ENCODE results near the gene AGMO. TPM values are rescaled to one million over a fixed set of nuclear protein-coding genes. Genes with fewer than 3 reads are reported as not detected.

Gene AGMO
- polyA plus RNA-seq, 1 donor from 2014 or later, result not detected

GRCh38 chr7:15505761-15506160 is 56.1 kb downstream of the AGMO start:
- Histone ChIP-seq H4K20me1 (ENCODE audit: insufficient read depth) (no peaks in the 10 kb centered on the region), H3K9me2 (ENCODE audit: insufficient read depth, low read length) (no peaks in the 10 kb centered on the region), H3K9me3 (ENCODE audit: low read length) (no peaks in the 10 kb centered on the region), H3K36me3 (ENCODE audit: insufficient read depth, low read length) (no peaks in the 10 kb centered on the region), H3K4me2 (ENCODE audit: low read length) (no peak overlapping the region), H2AFZ (ENCODE audit: low read depth, low read length) (no peak overlapping the region), H3K79me2 (replicated peaks; ENCODE audit: insufficient read depth, low read length) (no peaks in the 10 kb centered on the region), H3K9ac (ENCODE audit: low read length) (no peak overlapping the region), H3K4me3 (ENCODE audit: low read length) (no peak overlapping the region), H3F3A (ENCODE audit: insufficient read depth, low read length, poor library complexity, severe bottlenecking) (no peaks in the 10 kb centered on the region), H3K27ac (ENCODE audit: low read length) (no peak overlapping the region), H3K27me3 (ENCODE audit: insufficient read depth, low read depth, low read length) (peaks cover 2% of the 10 kb centered on the region)
- TF ChIP-seq EP300 (conservative IDR thresholded peaks at IDR 0.05; ENCODE audit: poor library complexity, severe bottlenecking) (no peak), POLR2AphosphoS5 (IDR thresholded peaks at IDR 0.05) (no peak), TAF1 (IDR thresholded peaks at IDR 0.05; ENCODE audit: low read depth) (no peak), SMC3 (conservative IDR thresholded peaks at IDR 0.05; ENCODE audit: poor library complexity) (no peak), MXI1 (conservative IDR thresholded peaks at IDR 0.05; ENCODE audit: poor library complexity, severe bottlenecking) (no peak), EZH2 (IDR thresholded peaks at IDR 0.05; ENCODE audit: borderline replicate concordance, insufficient read depth, low read length, poor library complexity, severe bottlenecking) (no peak), REST (IDR thresholded peaks at IDR 0.05; ENCODE audit: borderline replicate concordance) (no peak), RAD21 (conservative IDR thresholded peaks at IDR 0.05) (no peak), CTCF (IDR thresholded peaks at IDR 0.05; ENCODE audit: poor library complexity, severe bottlenecking) (no peak)

GRCh38 chr7:15504351-15504750 is 57.5 kb downstream of the AGMO start:
- Histone ChIP-seq H3K9ac (ENCODE audit: low read length) (no peak overlapping the region), H4K20me1 (ENCODE audit: insufficient read depth) (no peaks in the 10 kb centered on the region), H3K36me3 (ENCODE audit: insufficient read depth, low read length) (no peaks in the 10 kb centered on the region), H3K79me2 (replicated peaks; ENCODE audit: insufficient read depth, low read length) (no peaks in the 10 kb centered on the region), H3K27me3 (ENCODE audit: insufficient read depth, low read depth, low read length) (peaks cover 2% of the 10 kb centered on the region), H3K4me3 (ENCODE audit: low read length) (no peak overlapping the region), H3K9me3 (ENCODE audit: low read length) (no peaks in the 10 kb centered on the region), H2AFZ (ENCODE audit: low read depth, low read length) (no peak overlapping the region), H3K9me2 (ENCODE audit: insufficient read depth, low read length) (no peaks in the 10 kb centered on the region), H3F3A (ENCODE audit: insufficient read depth, low read length, poor library complexity, severe bottlenecking) (no peaks in the 10 kb centered on the region), H3K27ac (ENCODE audit: low read length) (no peak overlapping the region), H3K4me2 (ENCODE audit: low read length) (no peak overlapping the region)
- TF ChIP-seq EP300 (conservative IDR thresholded peaks at IDR 0.05; ENCODE audit: poor library complexity, severe bottlenecking) (peak; percentile 98), MXI1 (conservative IDR thresholded peaks at IDR 0.05; ENCODE audit: poor library complexity, severe bottlenecking) (no peak), TAF1 (IDR thresholded peaks at IDR 0.05; ENCODE audit: low read depth) (peak; percentile 28), CTCF (IDR thresholded peaks at IDR 0.05; ENCODE audit: poor library complexity, severe bottlenecking) (peak; percentile 27), POLR2AphosphoS5 (IDR thresholded peaks at IDR 0.05) (peak; percentile 99), REST (IDR thresholded peaks at IDR 0.05; ENCODE audit: borderline replicate concordance) (peak; percentile 98)

All from neural cell (in vitro differentiated cells).